Activated CD4-positive, alpha-beta T cell treated with anti-CD3 and anti-CD28 coated beads for 48 hours (primary cell): Measurements from ENCODE around the gene ATXN10.

Experiments
- DNase-seq: peaks from one replicate; pipeline ENCODE4 v3.0.0-alpha.2; 2020

ATXN10 gene

GRCh38 chr22:45763236-45763624 lies 91.6 kb downstream of the ATXN10 start:
- no peak for DNase-seq

GRCh38 chr22:45768490-45768889 lies 96.9 kb downstream of the ATXN10 start:
- no peak for DNase-seq

GRCh38 chr22:45769569-45770210 lies 98.1 kb downstream of the ATXN10 start:
- no peak for DNase-seq

GRCh38 chr22:45770506-45770905 lies 98.9 kb downstream of the ATXN10 start:
- no peak for DNase-seq

- DNase-seq: no peak
These were observed 99.4 kb downstream of the ATXN10 start for GRCh38 chr22:45771057-45771456.

- DNase-seq: no peak
These were observed 100.1 kb downstream of the ATXN10 start for GRCh38 chr22:45771711-45772110.

GRCh38 chr22:45772743-45773142 lies 101.1 kb downstream of the ATXN10 start:
- no peak for DNase-seq

GRCh38 chr22:45774001-45774670 lies 102.5 kb downstream of the ATXN10 start:
- no peak for DNase-seq

- DNase-seq: no peak
These were observed 103.4 kb downstream of the ATXN10 start for GRCh38 chr22:45775062-45775461.

- no peak for DNase-seq
These were observed 104.1 kb downstream of the ATXN10 start for GRCh38 chr22:45775569-45776312.

- DNase-seq: no peak
These were observed 104.6 kb downstream of the ATXN10 start for GRCh38 chr22:45776313-45776585.

- DNase-seq: no peak
These were observed 105.6 kb downstream of the ATXN10 start for GRCh38 chr22:45777046-45777851.

GRCh38 chr22:45777852-45778375 lies 106.3 kb downstream of the ATXN10 start:
- no peak for DNase-seq

GRCh38 chr22:45781459-45781858 lies 109.8 kb downstream of the ATXN10 start:
- no peak for DNase-seq

- DNase-seq: no peak
These were observed 110.3 kb downstream of the ATXN10 start for GRCh38 chr22:45781966-45782365.

GRCh38 chr22:45783021-45783420 lies 111.4 kb downstream of the ATXN10 start:
- no peak for DNase-seq

- no peak for DNase-seq
These were observed 112.1 kb downstream of the ATXN10 start for GRCh38 chr22:45783690-45784089.

GRCh38 chr22:45784357-45785277 lies 113.0 kb downstream of the ATXN10 start:
- no peak for DNase-seq

- no peak for DNase-seq
These were observed 113.8 kb downstream of the ATXN10 start for GRCh38 chr22:45785458-45785857.

- no peak for DNase-seq
These were observed 115.1 kb downstream of the ATXN10 start for GRCh38 chr22:45786726-45787125.

- DNase-seq: no peak
These were observed 116.1 kb downstream of the ATXN10 start for GRCh38 chr22:45787759-45788158.

- no peak for DNase-seq
These were observed 116.9 kb downstream of the ATXN10 start for GRCh38 chr22:45788522-45788921.
